GM19467 (cell line): ENCODE results near the gene ARHGAP10.

Source experiments
- ATAC-seq: cut with Tn5 transposase; IDR thresholded peaks from one replicate; pipeline ENCODE4 v1.9.1; 2021; ENCODE audit warnings: mild to moderate bottlenecking, moderate library complexity; ENCODE audit not compliant: unreplicated experiment

Gene ARHGAP10

DNA sequence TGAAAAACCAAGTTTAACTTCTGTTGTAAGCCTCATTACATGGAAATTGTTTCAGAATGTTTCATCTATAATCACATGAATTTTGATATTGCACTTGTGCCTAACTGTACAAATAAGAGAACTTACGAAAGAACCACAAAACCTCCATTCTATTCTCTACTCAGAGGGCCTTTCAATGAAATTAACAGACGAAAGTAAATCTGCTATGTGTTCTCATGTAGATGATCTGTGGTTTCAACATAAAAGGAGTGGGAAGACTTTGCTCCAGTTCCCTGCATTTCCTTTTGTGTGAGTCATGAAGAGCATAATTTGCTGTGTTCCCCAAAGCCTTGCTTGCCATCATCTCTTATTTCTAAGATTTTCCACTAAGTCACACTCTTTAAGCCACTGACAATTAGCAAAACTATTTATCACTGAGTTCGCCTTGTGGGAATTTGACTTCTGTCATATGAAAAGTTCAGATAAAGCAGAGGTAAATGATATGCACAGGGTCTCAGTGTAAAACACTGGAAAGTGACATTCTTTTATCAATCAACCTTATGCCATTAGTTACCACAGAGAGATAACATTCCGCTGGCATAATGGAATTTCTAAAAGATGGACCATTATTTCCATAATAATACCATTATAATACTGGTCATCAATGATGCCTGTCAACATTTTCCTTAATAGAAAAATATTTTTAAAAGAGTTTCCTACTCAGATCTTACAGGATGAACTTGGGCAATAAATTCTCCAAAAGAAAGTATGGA lies 380.5 kb downstream of the ARHGAP10 start:
- ATAC-seq: no peak

DNA sequence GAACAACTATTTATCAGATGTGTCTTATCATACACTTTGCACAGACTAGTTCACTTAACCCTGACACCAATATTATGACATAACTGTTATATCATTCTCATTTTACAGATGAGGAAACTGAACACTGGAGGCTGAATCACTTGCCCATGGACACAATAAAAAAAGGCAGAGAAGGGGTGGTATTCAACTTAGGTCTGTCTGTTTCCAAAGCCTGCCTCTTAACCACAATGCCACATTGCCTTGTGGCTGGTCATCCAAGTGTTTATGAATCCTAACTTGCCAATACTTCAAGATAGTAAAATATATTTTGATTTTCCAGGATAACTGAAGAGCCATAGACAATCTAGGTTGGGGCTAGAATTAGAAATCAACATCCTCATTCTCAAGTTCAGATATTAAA lies 382.5 kb downstream of the ARHGAP10 start:
- no peak for ATAC-seq

DNA sequence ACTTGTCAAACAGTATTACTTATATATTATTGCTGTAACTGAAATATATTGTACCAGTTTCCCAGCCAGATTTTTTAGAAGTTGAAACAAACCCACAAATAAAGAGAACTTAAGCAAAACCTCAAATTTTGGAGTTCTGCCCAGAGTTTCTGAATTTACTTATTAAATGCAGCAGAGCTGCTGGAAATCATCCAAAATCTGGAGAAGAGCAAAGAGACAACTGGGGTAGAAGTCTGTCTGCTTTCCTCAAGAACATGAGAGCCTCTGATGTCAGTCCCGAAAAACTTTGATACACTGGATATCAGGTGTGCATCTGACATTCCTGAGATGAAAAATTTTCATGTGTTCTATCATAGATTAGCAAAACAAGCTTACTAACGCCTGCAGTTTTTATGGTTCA lies 384.4 kb downstream of the ARHGAP10 start:
- no peak for ATAC-seq

DNA sequence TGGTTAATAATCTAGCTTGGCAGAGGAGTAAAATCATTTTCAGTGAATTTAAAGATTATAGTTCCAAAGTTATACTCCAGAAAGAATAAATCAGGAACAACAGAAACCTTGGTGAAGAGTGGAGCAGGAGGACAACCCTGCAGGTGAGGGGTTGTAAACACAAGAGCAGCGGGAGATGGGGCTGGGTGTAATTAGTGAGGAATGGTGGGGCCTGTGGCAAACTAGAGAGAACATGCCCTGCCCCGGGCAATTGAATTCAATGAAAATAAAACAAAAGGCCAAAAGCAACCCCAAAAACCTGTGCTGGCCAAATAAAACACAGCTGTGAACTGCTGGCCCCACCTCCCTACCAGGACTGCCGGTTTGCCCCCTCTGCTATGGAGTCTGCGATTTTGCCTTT lies 385.1 kb downstream of the ARHGAP10 start:
- no peak for ATAC-seq

DNA sequence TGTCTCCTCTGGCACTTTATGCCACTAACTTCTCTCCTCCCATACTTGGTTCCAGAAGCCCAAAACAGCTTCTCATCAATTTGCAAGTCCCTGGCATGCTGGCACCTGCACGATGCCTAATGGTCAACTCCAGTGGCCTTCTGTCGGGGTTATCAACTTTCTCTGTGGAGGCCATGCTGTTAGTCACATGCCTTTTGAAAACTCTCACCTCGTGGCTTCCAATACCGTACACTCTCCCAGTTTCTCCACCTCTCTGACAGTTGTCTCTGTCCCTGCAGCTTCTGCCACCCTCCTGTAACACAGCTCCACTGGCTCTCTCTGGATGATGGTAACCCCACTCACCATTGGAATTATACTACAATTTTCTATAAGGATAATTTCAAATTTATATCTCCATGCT lies 386.3 kb downstream of the ARHGAP10 start:
- no peak for ATAC-seq

DNA sequence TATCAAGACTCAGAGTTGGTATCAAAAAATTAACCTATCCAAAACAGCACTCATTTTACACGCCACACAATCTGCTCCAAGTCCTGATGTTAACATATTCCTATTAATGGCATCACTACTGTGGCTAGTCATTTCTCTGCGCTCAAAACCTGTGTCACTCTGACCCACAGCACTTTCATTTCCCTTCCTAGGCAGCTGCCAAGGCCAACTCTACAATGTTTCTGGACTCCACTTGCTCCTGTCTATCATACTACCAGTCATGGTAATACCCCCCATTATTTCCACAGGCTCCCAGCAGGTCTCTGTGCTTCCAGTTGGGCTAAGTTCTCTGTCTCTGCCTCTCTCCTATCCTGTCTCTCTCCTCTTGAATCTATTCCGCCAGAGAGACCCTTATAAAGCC lies 386.7 kb downstream of the ARHGAP10 start:
- no peak for ATAC-seq

DNA sequence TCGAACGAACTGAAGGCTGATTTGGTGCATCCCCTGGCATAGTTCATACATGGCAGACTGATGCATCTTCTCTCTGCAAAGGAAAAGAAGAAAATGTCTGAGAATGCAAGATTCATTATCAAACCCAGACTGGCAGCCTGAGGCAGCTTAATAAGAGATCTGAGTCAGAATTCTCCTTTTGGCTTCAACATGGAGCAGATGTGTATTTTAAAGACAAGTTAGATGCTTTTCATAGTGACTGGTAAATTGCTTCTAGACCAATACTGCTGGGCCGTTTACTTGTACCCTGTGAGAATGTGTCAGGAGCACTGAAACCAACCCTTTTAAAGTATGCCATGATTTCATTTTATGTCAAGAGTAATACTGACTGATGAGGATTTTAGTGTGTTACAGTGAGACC lies 388.3 kb downstream of the ARHGAP10 start:
- no peak for ATAC-seq
